HG02938 (cell line): ENCODE results near the gene BORCS8.
"Not testable (repeated sequence)": the region's sequence is repeated elsewhere in the genome, so short reads cannot be mapped to it uniquely, and the experiment has no call there.

Experiments used
- ATAC-seq: cut with Tn5 transposase; IDR thresholded peaks from one replicate; pipeline ENCODE4 v1.9.1; 2021; ENCODE audit warnings: mild to moderate bottlenecking, moderate library complexity; ENCODE audit not compliant: unreplicated experiment

Gene BORCS8

GRCh38 chr19:19192078-19192882, at the start of gene BORCS8, which contains the start of gene RFXANK:
TSS of gene BORCS8 (minus strand) at chr19:19192152. CDS start at chr19:19192117, 35 bp downstream.
TSS of gene RFXANK (plus strand) at chr19:19192258. CDS start at chr19:19193947, 1,689 bp downstream.
- peak; percentile 74 for ATAC-seq

GRCh38 chr19:19240476-19240875, 48.5 kb upstream of the BORCS8 start:
- ATAC-seq: no peak

- no peak for ATAC-seq
These were observed 47.7 kb upstream of the BORCS8 start for GRCh38 chr19:19239675-19240074.

GRCh38 chr19:19238126-19238894, 46.4 kb upstream of the BORCS8 start:
- no peak for ATAC-seq

GRCh38 chr19:19236173-19236572, 44.2 kb upstream of the BORCS8 start:
- ATAC-seq: no peak

- no peak for ATAC-seq
These were observed 42.4 kb upstream of the BORCS8 start for GRCh38 chr19:19234220-19234816.

- ATAC-seq: no peak
These were observed 40.3 kb upstream of the BORCS8 start for GRCh38 chr19:19232261-19232721.

GRCh38 chr19:19230999-19231398, 39.0 kb upstream of the BORCS8 start:
- no peak for ATAC-seq

GRCh38 chr19:19229701-19230100, 37.7 kb upstream of the BORCS8 start:
- ATAC-seq: no peak

- ATAC-seq: no peak
These were observed 35.3 kb upstream of the BORCS8 start for GRCh38 chr19:19227217-19227616.

GRCh38 chr19:19226663-19227062, 34.7 kb upstream of the BORCS8 start:
- no peak for ATAC-seq

- ATAC-seq: no peak
These were observed 34.3 kb upstream of the BORCS8 start for GRCh38 chr19:19226204-19226603.

GRCh38 chr19:19224852-19225494, 33.0 kb upstream of the BORCS8 start:
- no peak for ATAC-seq

- no peak for ATAC-seq
These were observed 32.3 kb upstream of the BORCS8 start for GRCh38 chr19:19224150-19224851.

- no peak for ATAC-seq
These were observed 31.7 kb upstream of the BORCS8 start for GRCh38 chr19:19223636-19224035.

- ATAC-seq: no peak
These were observed 31.1 kb upstream of the BORCS8 start for GRCh38 chr19:19223060-19223459.

- not testable (repeated sequence) for ATAC-seq
These were observed 29.0 kb upstream of the BORCS8 start for GRCh38 chr19:19221000-19221399.

- no peak for ATAC-seq
These were observed 27.0 kb upstream of the BORCS8 start for GRCh38 chr19:19218911-19219310.

- no peak for ATAC-seq
These were observed 25.1 kb upstream of the BORCS8 start for GRCh38 chr19:19217099-19217498.

- no peak for ATAC-seq
These were observed 23.8 kb upstream of the BORCS8 start for GRCh38 chr19:19215792-19216191.
